Ishikawa (cell line): ENCODE data around the gene HOTAIR.

Source experiments
- CEBPB ChIP-seq: IDR thresholded peaks from 2 replicates; pipeline ENCODE4 v1.6.1; 2012
- CREB1 ChIP-seq: IDR thresholded peaks from 2 replicates; pipeline ENCODE4 v1.6.1; 2012; ENCODE audit warnings: low read depth
- EGR1 ChIP-seq: IDR thresholded peaks from 2 replicates; pipeline ENCODE4 v1.6.1; 2012
- EP300 ChIP-seq: IDR thresholded peaks from 2 replicates; pipeline ENCODE4 v1.6.1; 2012; ENCODE audit warnings: borderline replicate concordance
- FOXM1 ChIP-seq: IDR thresholded peaks from 2 replicates; pipeline ENCODE4 v1.6.1; 2012; ENCODE audit warnings: low read depth, borderline replicate concordance
- NFIC ChIP-seq: IDR thresholded peaks from 2 replicates; pipeline ENCODE4 v1.6.1; 2012
- RAD21 ChIP-seq: IDR thresholded peaks from 2 replicates; pipeline ENCODE4 v1.6.1; 2012; ENCODE audit warnings: low read depth
- REST ChIP-seq: IDR thresholded peaks from 2 replicates; pipeline ENCODE4 v1.6.1; 2012; ENCODE audit warnings: low read depth, mild to moderate bottlenecking
- TAF1 ChIP-seq: IDR thresholded peaks from 2 replicates; pipeline ENCODE4 v1.6.1; 2012; ENCODE audit warnings: low read depth, mild to moderate bottlenecking
- TCF12 ChIP-seq: IDR thresholded peaks from 2 replicates; pipeline ENCODE4 v1.6.1; 2012; ENCODE audit warnings: low read depth
- TEAD4 ChIP-seq: IDR thresholded peaks from 2 replicates; pipeline ENCODE4 v1.6.1; 2012
- USF1 ChIP-seq: IDR thresholded peaks from 2 replicates; pipeline ENCODE4 v1.6.1; 2012
- YY1 ChIP-seq: IDR thresholded peaks from 2 replicates; pipeline ENCODE4 v1.6.1; 2012; ENCODE audit warnings: low read depth
- ZBTB7A ChIP-seq: IDR thresholded peaks from 2 replicates; pipeline ENCODE4 v1.6.1; 2012; ENCODE audit warnings: low read depth
- TF ChIP-seq, protein P1 (sequence below): IDR thresholded peaks from 2 replicates; pipeline ENCODE4 v1.6.1; 2012

Gene HOTAIR

DNA sequence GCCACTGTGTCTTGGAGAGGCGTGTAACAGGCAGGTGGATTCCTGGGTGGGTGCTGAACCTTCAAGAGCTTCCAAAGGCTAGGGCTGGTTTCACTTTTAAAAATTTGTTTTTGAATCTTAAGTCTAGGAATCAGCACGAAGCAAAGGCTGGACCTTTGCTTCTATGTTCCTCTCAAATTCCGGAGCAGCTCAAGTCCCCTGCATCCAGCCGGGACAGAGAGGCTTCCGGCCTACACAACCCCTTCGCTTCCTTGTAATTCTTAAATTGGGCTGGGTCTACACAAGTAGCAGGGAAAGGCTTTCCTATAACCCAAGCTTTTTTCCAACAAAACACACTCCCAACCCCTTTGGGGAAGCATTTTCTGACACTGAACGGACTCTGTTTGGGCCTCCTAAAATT is 11.7 kb downstream of the HOTAIR start:
- no peak for TF ChIP-seq YY1
- no peak for TF ChIP-seq TEAD4
- TF ChIP-seq NFIC, result no peak
- no peak for TF ChIP-seq EP300
- TF ChIP-seq REST, result no peak
- TF ChIP-seq EGR1, result no peak
- TF ChIP-seq, protein P1, sequence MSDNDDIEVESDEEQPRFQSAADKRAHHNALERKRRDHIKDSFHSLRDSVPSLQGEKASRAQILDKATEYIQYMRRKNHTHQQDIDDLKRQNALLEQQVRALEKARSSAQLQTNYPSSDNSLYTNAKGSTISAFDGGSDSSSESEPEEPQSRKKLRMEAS, result no peak
- no peak for TF ChIP-seq RAD21

- TF ChIP-seq CREB1 (no peak), REST (no peak), CEBPB (no peak), USF1 (no peak), TAF1 (no peak), NFIC (no peak), EP300 (no peak)
- TF ChIP-seq, protein P1, result no peak
These were observed 13.6 kb downstream of the HOTAIR start for GRCh38 chr12:53961025-53961761.

- TF ChIP-seq TCF12 (no peak), YY1 (no peak), CEBPB (no peak), EP300 (no peak), FOXM1 (no peak), TAF1 (no peak), CREB1 (no peak), USF1 (no peak), EGR1 (no peak), NFIC (no peak)
- TF ChIP-seq, protein P1, result no peak
These were observed 14.3 kb downstream of the HOTAIR start for GRCh38 chr12:53960187-53961024.

DNA sequence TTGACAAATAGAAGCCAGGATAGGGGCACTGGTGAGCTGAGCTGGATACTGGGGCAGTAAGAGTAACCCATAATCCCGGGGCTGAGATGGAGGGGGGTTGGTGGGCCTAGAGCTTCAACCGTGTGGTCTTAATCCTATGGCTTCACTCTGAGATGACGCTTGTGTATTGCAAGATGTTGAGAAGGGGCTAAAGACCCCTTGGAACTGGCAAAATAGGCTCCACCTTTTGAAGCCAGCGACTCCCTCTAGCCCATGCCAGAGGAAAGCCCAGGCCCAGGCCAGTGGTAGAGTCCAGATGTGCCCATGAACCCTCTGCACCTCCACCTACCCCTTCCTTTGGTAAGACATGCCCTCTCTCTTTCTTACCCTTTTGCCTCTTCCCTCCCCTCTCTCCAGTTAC is 15.4 kb downstream of the HOTAIR start:
- TF ChIP-seq TCF12 (no peak), EP300 (no peak), EGR1 (no peak), ZBTB7A (no peak), TEAD4 (no peak), RAD21 (no peak), NFIC (no peak), TAF1 (no peak), YY1 (no peak)
- TF ChIP-seq, protein P1, result no peak

DNA sequence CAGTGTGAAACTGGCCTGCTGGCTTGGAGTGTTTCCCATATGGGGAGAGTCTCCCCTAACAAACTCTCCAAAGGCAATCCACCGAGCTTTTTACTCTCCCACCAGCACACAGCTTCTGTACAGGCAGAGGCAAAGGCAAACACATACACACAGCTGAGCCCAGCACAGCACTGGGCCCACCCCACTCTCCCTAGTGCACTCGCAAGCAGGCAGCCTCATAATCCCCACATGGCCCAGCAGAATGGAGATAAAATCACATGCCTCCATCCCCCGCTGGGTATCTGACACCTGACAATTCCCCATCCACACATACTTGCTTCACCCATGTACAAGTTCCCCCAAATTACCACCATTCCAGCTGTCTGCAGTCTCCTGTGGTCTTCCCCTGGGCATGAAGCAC is 16.6 kb downstream of the HOTAIR start:
- TF ChIP-seq EGR1 (no peak), TEAD4 (no peak), YY1 (no peak), CEBPB (no peak), USF1 (no peak), ZBTB7A (no peak), CREB1 (no peak), REST (no peak), TCF12 (no peak), FOXM1 (no peak), RAD21 (no peak)
- TF ChIP-seq, protein P1, result no peak
